GM12872 (cell line): Measurements from ENCODE around the gene KLK5.

Source experiments
- CTCF ChIP-seq: IDR thresholded peaks from 3 replicates; pipeline ENCODE4 v1.5.1; 2011; ENCODE audit warnings: low read depth, mild to moderate bottlenecking, low read length, moderate library complexity; ENCODE audit not compliant: insufficient read depth

KLK5 gene

GRCh38 chr19:50908336-50908735 lies 44.5 kb downstream of the KLK5 start:
- TF ChIP-seq CTCF: no peak

GRCh38 chr19:50906217-50906616 lies 46.6 kb downstream of the KLK5 start:
- TF ChIP-seq CTCF: peak; percentile 75

GRCh38 chr19:50902640-50903039 lies 50.2 kb downstream of the KLK5 start:
- TF ChIP-seq CTCF: no peak

- TF ChIP-seq CTCF: no peak
Measured at GRCh38 chr19:50899569-50899968, 53.3 kb downstream of the KLK5 start.

- no peak for TF ChIP-seq CTCF
Measured at GRCh38 chr19:50898018-50898417, 54.8 kb downstream of the KLK5 start.

GRCh38 chr19:50897612-50898011 lies 55.2 kb downstream of the KLK5 start:
- peak; percentile 36; the same call in 1 of the 3 replicates for TF ChIP-seq CTCF

DNA sequence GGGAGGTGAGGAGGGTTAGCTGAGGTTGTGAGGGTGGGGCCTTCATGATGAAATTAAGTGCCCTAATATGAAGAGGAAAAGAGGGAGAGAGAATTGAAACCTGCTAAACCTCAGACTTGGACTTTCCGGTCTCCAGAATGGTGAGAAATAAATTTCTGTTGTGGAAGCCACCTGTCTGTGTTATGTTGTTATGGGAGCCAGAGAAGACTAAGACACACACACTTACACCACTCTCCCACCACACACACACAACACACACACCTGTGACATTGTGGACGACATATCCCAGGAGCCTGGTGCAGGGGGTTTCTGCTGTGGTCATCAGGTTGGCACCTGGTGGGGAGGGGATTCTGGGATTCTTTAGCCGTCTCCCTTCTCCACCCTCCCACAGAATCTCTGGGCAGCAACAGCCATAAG lies 55.6 kb downstream of the KLK5 start:
- TF ChIP-seq CTCF: no peak

- TF ChIP-seq CTCF: no peak
Measured at GRCh38 chr19:50896591-50897190, 56.1 kb downstream of the KLK5 start.
